ENCODE data around the gene SVOP.
"Not testable (repeated sequence)": the region's sequence is repeated elsewhere in the genome, so short reads cannot be mapped to it uniquely, and the experiment has no call there.

The SVOP gene

GRCh38 chr12:108879615-108880254 lies 141.1 kb downstream of the SVOP start, which contains the start of gene DAO:
Gene DAO, plus strand, starts transcription at chr12:108880092. Its CDS starts 4,915 bp downstream, at chr12:108885007.
- Histone ChIP-seq H3K9me3 (replicated peaks in 1 of 11) (peaks cover 0 to 5% (median 0%) of the 10 kb centered on the region in 11 experiments; a peak in 3 of 22 replicates), H3K4me2 (no peak within 1 kb of the TSS), H4K20me1 (no peaks in the 10 kb centered on the region), H3K9ac (no peak within 1 kb of the TSS), H3K36me3 (no peaks in the 10 kb centered on the region), H3K27ac (no peak within 1 kb of the TSS), H3K4me1 (peaks cover 0 to 9% (median 0%) of the 10 kb centered on the region in 10 experiments; a peak in 3 of 20 replicates), H3K27me3 (no peaks in the 10 kb centered on the region), H3K4me3 (no peak within 1 kb of the TSS)
- no peak for TF ChIP-seq Cebpa-rat (IDR thresholded peaks at IDR 0.05)

GRCh38 chr12:108876550-108876949 lies 144.3 kb downstream of the SVOP start:
- H3K4me3 ChIP-seq: no peak overlapping the region
- peaks cover 0 to 5% (median 0%) of the 10 kb centered on the region in 11 experiments; a peak in 3 of 22 replicates for H3K9me3 ChIP-seq (replicated peaks in 1 of 11)
- no peak overlapping the region for H3K27ac ChIP-seq
- no peak overlapping the region for H3K9ac ChIP-seq
- no peaks in the 10 kb centered on the region for H3K27me3 ChIP-seq
- no peaks in the 10 kb centered on the region for H3K36me3 ChIP-seq
- TF ChIP-seq Cebpa-rat (IDR thresholded peaks at IDR 0.05): no peak
- H4K20me1 ChIP-seq: no peaks in the 10 kb centered on the region
- no peak overlapping the region for H3K4me2 ChIP-seq
- peaks cover 0 to 9% (median 0%) of the 10 kb centered on the region in 10 experiments; a peak in 2 of 20 replicates for H3K4me1 ChIP-seq

GRCh38 chr12:108875682-108876361 lies 145.0 kb downstream of the SVOP start:
- no peaks in the 10 kb centered on the region for H3K27me3 ChIP-seq
- no peaks in the 10 kb centered on the region for H3K36me3 ChIP-seq
- H3K4me1 ChIP-seq: peaks cover 0 to 9% (median 0%) of the 10 kb centered on the region in 10 experiments; a peak in 2 of 20 replicates
- H4K20me1 ChIP-seq: no peaks in the 10 kb centered on the region
- peaks cover 0 to 5% (median 0%) of the 10 kb centered on the region in 11 experiments; a peak in 3 of 22 replicates for H3K9me3 ChIP-seq (replicated peaks in 1 of 11)
- no peak for TF ChIP-seq Cebpa-rat (IDR thresholded peaks at IDR 0.05)
- no peak overlapping the region for H3K4me2 ChIP-seq
- H3K9ac ChIP-seq: no peak overlapping the region
- no peak overlapping the region for H3K27ac ChIP-seq
- H3K4me3 ChIP-seq: no peak overlapping the region

- no peak overlapping the region for H3K27ac ChIP-seq
- no peaks in the 10 kb centered on the region for H3K27me3 ChIP-seq
- peaks cover 0 to 5% (median 0%) of the 10 kb centered on the region in 11 experiments; a peak in 3 of 22 replicates for H3K9me3 ChIP-seq (replicated peaks in 1 of 11)
- no peak overlapping the region for H3K9ac ChIP-seq
- TF ChIP-seq Cebpa-rat (IDR thresholded peaks at IDR 0.05): no peak
- no peaks in the 10 kb centered on the region for H3K36me3 ChIP-seq
- H4K20me1 ChIP-seq: no peaks in the 10 kb centered on the region
- no peak overlapping the region for H3K4me3 ChIP-seq
- H3K4me1 ChIP-seq: peaks cover 0 to 9% (median 0%) of the 10 kb centered on the region in 10 experiments; a peak in 2 of 20 replicates
- no peak overlapping the region; a peak in 1 of 22 replicates for H3K4me2 ChIP-seq
Measured at GRCh38 chr12:108875280-108875679, 145.6 kb downstream of the SVOP start.

- no peak for TF ChIP-seq Cebpa-rat (IDR thresholded peaks at IDR 0.05)
- H4K20me1 ChIP-seq: no peaks in the 10 kb centered on the region
- peaks cover 0 to 7% (median 0%) of the 10 kb centered on the region in 11 experiments; a peak in 3 of 22 replicates for H3K9me3 ChIP-seq (replicated peaks in 1 of 11)
- no peaks in the 10 kb centered on the region for H3K27me3 ChIP-seq
- no peak overlapping the region for H3K9ac ChIP-seq
- H3K4me2 ChIP-seq: no peak overlapping the region
- peaks cover 0 to 4% (median 0%) of the 10 kb centered on the region in 10 experiments; a peak in 1 of 20 replicates for H3K4me1 ChIP-seq
- no peak overlapping the region for H3K4me3 ChIP-seq
- no peaks in the 10 kb centered on the region for H3K36me3 ChIP-seq
- no peak overlapping the region for H3K27ac ChIP-seq
Measured at GRCh38 chr12:108868781-108869180, 152.1 kb downstream of the SVOP start.

GRCh38 chr12:108866083-108866482 lies 154.8 kb downstream of the SVOP start:
- H4K20me1 ChIP-seq: not testable (repeated sequence)

GRCh38 chr12:108865169-108865568 lies 155.7 kb downstream of the SVOP start:
- peaks cover 0 to 7% (median 0%) of the 10 kb centered on the region in 11 experiments; a peak in 3 of 22 replicates for H3K9me3 ChIP-seq (replicated peaks in 1 of 11)
- no peak overlapping the region for H3K27ac ChIP-seq
- no peak for TF ChIP-seq Cebpa-rat (IDR thresholded peaks at IDR 0.05)
- no peak overlapping the region for H3K4me2 ChIP-seq
- no peaks in the 10 kb centered on the region for H3K36me3 ChIP-seq
- H3K4me3 ChIP-seq: no peak overlapping the region
- H3K4me1 ChIP-seq: peaks cover 7 to 35% (median 23%) of the 10 kb centered on the region in 10 experiments
- no peaks in the 10 kb centered on the region for H3K27me3 ChIP-seq
- no peak overlapping the region for H3K9ac ChIP-seq
- no peaks in the 10 kb centered on the region for H4K20me1 ChIP-seq

More at GRCh38 chr12:108866083-108866482, 154.8 kb downstream of the SVOP start:
- not testable (repeated sequence) for H3K27ac ChIP-seq; H3K9ac ChIP-seq; H3K9me3 ChIP-seq (replicated peaks in 1 of 11); H3K27me3 ChIP-seq; H3K36me3 ChIP-seq; H3K4me3 ChIP-seq
- Histone ChIP-seq H3K4me1 (peaks cover 0 to 26% (median 14%) of the 10 kb centered on the region in 10 experiments; a peak in 12 of 20 replicates), H3K4me2 (0 out of 22 replicates have a peak overlapping the region, but pooled peaks of 1 of the 11 experiments have one; percentile 12)

GRCh38 chr12:108862588-108862959 lies 158.3 kb downstream of the SVOP start:
- no peak overlapping the region for H3K4me3 ChIP-seq
- H3K4me1 ChIP-seq: peaks cover 27 to 54% (median 43%) of the 10 kb centered on the region in 10 experiments
- H3K4me2 ChIP-seq: peak overlapping the region in 5 of 11 experiments; percentile 60 to 78 (median 75); a peak in 10 of 22 replicates
- no peak overlapping the region for H3K9ac ChIP-seq
- H3K36me3 ChIP-seq: no peaks in the 10 kb centered on the region
- peak overlapping the region in 2 of 11 experiments; percentile 16 to 32; a peak in 2 of 22 replicates for H3K27ac ChIP-seq
- H3K27me3 ChIP-seq: no peaks in the 10 kb centered on the region
- H4K20me1 ChIP-seq: no peaks in the 10 kb centered on the region
- H3K9me3 ChIP-seq (replicated peaks in 1 of 11): no peaks in the 10 kb centered on the region; a peak in 1 of 22 replicates
- no peak for TF ChIP-seq Cebpa-rat (IDR thresholded peaks at IDR 0.05)

GRCh38 chr12:108861878-108862587 lies 158.8 kb downstream of the SVOP start:
- Histone ChIP-seq H3K4me2 (peak overlapping the region in 6 of 11 experiments; percentile 17 to 83 (median 75); a peak in 10 of 22 replicates), H3K9ac (no peak overlapping the region)
- no peak for TF ChIP-seq Cebpa-rat (IDR thresholded peaks at IDR 0.05)

More at GRCh38 chr12:108861878-108862587, 158.8 kb downstream of the SVOP start:
- H3K27ac ChIP-seq: peak overlapping the region in 3 of 11 experiments; percentile 36 to 46 (median 39); a peak in 3 of 22 replicates
- H3K9me3 ChIP-seq (replicated peaks in 1 of 11): no peaks in the 10 kb centered on the region
- no peaks in the 10 kb centered on the region; a peak in 1 of 22 replicates for H4K20me1 ChIP-seq
- no peak overlapping the region for H3K4me3 ChIP-seq
- no peaks in the 10 kb centered on the region for H3K36me3 ChIP-seq
- no peaks in the 10 kb centered on the region for H3K27me3 ChIP-seq
- H3K4me1 ChIP-seq: peaks cover 27 to 54% (median 43%) of the 10 kb centered on the region in 10 experiments

Data from BLaER1 treated with 17β-estradiol and CSF1 and Interleukin-3, amounts not matched to agents 10 nM and 100 nM (cell line).